Neural cell (in vitro differentiated cells): Measurements from ENCODE around the gene ACTN2. TPM values are rescaled to one million over a fixed set of nuclear protein-coding genes. Genes with fewer than 3 reads are reported as not detected.

ENCODE experiments used
- H2AFZ ChIP-seq: fragments of 200-600, 300-800 bp; sonication (generic), shearing (Covaris generic); 2 replicates; pipeline ENCODE4 v1.6.0; 2014; ENCODE audit warnings: low read depth, mild to moderate bottlenecking, antibody characterized with exemption, low read length, moderate library complexity
- H3F3A ChIP-seq: fragments of 200-600 bp; shearing (Covaris generic); 2 replicates; pipeline ENCODE4 v1.6.1; 2016; ENCODE audit warnings: mild to moderate bottlenecking, moderate library complexity, mixed read lengths, antibody characterized with exemption, low read length; ENCODE audit not compliant: insufficient read depth, poor library complexity, severe bottlenecking
- H3K27ac ChIP-seq: fragments of 200-600, 300-800 bp; sonication (generic), shearing (Covaris generic); 2 replicates; pipeline ENCODE4 v1.5.1; 2014; ENCODE audit warnings: mild to moderate bottlenecking, low read length, moderate library complexity
- H3K27me3 ChIP-seq: fragments of 300-800, 200-600 bp; sonication (generic), shearing (Covaris generic); 2 replicates; pipeline ENCODE4 v1.6.0; 2014; ENCODE audit warnings: mild to moderate bottlenecking, low read depth, low read length, moderate library complexity; ENCODE audit not compliant: insufficient read depth
- H3K36me3 ChIP-seq: fragments of 300-800, 200-600 bp; sonication (generic), shearing (Covaris generic); 2 replicates; pipeline ENCODE4 v1.5.1; 2014; ENCODE audit warnings: mild to moderate bottlenecking, antibody characterized with exemption, low read length, moderate library complexity; ENCODE audit not compliant: insufficient read depth
- H3K4me2 ChIP-seq: fragments of 300-800, 200-600 bp; sonication (generic), shearing (Covaris generic); 2 replicates; pipeline ENCODE4 v1.6.0; 2014; ENCODE audit warnings: mild to moderate bottlenecking, low read length
- H3K4me3 ChIP-seq: fragments of 300-800, 200-600 bp; sonication (generic), shearing (Covaris generic); 2 replicates; pipeline ENCODE4 v1.5.1; 2014; ENCODE audit warnings: mild to moderate bottlenecking, low read length, moderate library complexity
- H3K79me2 ChIP-seq: fragments of 200-600 bp; shearing (Covaris generic); replicated peaks from 2 replicates; pipeline ENCODE4 v1.6.0; 2014; ENCODE audit warnings: mild to moderate bottlenecking, low read length, moderate library complexity; ENCODE audit not compliant: insufficient read depth
- H3K9ac ChIP-seq: fragments of 300-800, 200-600 bp; sonication (generic), shearing (Covaris generic); 2 replicates; pipeline ENCODE4 v1.6.1; 2016; ENCODE audit warnings: mild to moderate bottlenecking, low read length, mixed read lengths
- H3K9me2 ChIP-seq: fragments of 200-600 bp; shearing (Covaris generic); 2 replicates; pipeline ENCODE4 v1.6.1; 2016; ENCODE audit warnings: mild to moderate bottlenecking, low read length, mixed read lengths; ENCODE audit not compliant: insufficient read depth
- H3K9me3 ChIP-seq: fragments of 200-600, 300-800 bp; sonication (generic), shearing (Covaris generic); 2 replicates; pipeline ENCODE4 v1.6.1; 2016; ENCODE audit warnings: mild to moderate bottlenecking, mixed run types, low read length, moderate library complexity, mixed read lengths
- H4K20me1 ChIP-seq: fragments of 200-600 bp; shearing (Covaris generic); 2 replicates; pipeline ENCODE4 v1.6.1; 2016; ENCODE audit warnings: mild to moderate bottlenecking, mixed run types; ENCODE audit not compliant: insufficient read depth
- CTCF ChIP-seq: fragments of 450-650 bp; IDR thresholded peaks from 2 replicates; pipeline ENCODE4 v1.5.1; 2014; ENCODE audit warnings: antibody characterized with exemption, mild to moderate bottlenecking, moderate library complexity; ENCODE audit not compliant: poor library complexity, severe bottlenecking
- EP300 ChIP-seq: fragments of 450-650 bp; conservative IDR thresholded peaks from 2 replicates; pipeline ENCODE4 v1.6.1; 2014; ENCODE audit warnings: antibody characterized with exemption, mild to moderate bottlenecking, moderate library complexity; ENCODE audit not compliant: poor library complexity, severe bottlenecking
- EZH2 ChIP-seq: fragments of 200-600, 300-800 bp; shearing (Covaris generic), sonication (generic); IDR thresholded peaks from 2 replicates; pipeline ENCODE4 v1.6.1; 2014; ENCODE audit warnings: antibody characterized with exemption, low read length, borderline replicate concordance, mild to moderate bottlenecking; ENCODE audit not compliant: insufficient read depth, poor library complexity, severe bottlenecking
- MXI1 ChIP-seq: fragments of 450-650 bp; conservative IDR thresholded peaks from 2 replicates; pipeline ENCODE4 v1.6.1; 2014; ENCODE audit warnings: antibody characterized with exemption, mild to moderate bottlenecking; ENCODE audit not compliant: poor library complexity, severe bottlenecking
- POLR2AphosphoS5 ChIP-seq: IDR thresholded peaks from 2 replicates; pipeline ENCODE4 v1.6.1; 2012
- RAD21 ChIP-seq: fragments of 450-650 bp; conservative IDR thresholded peaks from 2 replicates; pipeline ENCODE4 v1.6.1; 2014; ENCODE audit warnings: antibody characterized with exemption, mild to moderate bottlenecking, moderate library complexity
- REST ChIP-seq: IDR thresholded peaks from 2 replicates; pipeline ENCODE4 v1.6.1; 2012; ENCODE audit warnings: borderline replicate concordance
- SMC3 ChIP-seq: fragments of 450-650 bp; conservative IDR thresholded peaks from 2 replicates; pipeline ENCODE4 v1.6.1; 2014; ENCODE audit warnings: antibody characterized with exemption, mild to moderate bottlenecking, moderate library complexity; ENCODE audit not compliant: poor library complexity
- TAF1 ChIP-seq: IDR thresholded peaks from 2 replicates; pipeline ENCODE4 v1.6.1; 2012; ENCODE audit warnings: low read depth
- polyA plus RNA-seq: library from polyadenylated mRNA; depleted of rRNA; stranded (reverse); fragments of >200 nt; gene quantifications from 2 replicates; pipeline ENCODE4 v1.2.3, GENCODE V29; 2014

ACTN2 gene
- polyA plus RNA-seq, 1 donor from 2014 or later, result 6.1 TPM

GRCh38 chr1:236654957-236655356 is 31.3 kb upstream of the ACTN2 start:
- TF ChIP-seq TAF1 (no peak), POLR2AphosphoS5 (no peak), CTCF (no peak), MXI1 (no peak), REST (no peak), SMC3 (no peak), RAD21 (no peak), EZH2 (no peak), EP300 (no peak)
- H3K4me3 ChIP-seq, result no peak overlapping the region
- no peak overlapping the region for H3K4me2 ChIP-seq
- no peaks in the 10 kb centered on the region for H3K36me3 ChIP-seq
- no peaks in the 10 kb centered on the region for H4K20me1 ChIP-seq
- no peaks in the 10 kb centered on the region for H3F3A ChIP-seq
- H3K9me3 ChIP-seq, result no peaks in the 10 kb centered on the region
- H3K79me2 ChIP-seq, result no peaks in the 10 kb centered on the region
- H3K9me2 ChIP-seq, result no peaks in the 10 kb centered on the region
- no peaks in the 10 kb centered on the region for H3K27me3 ChIP-seq
- no peak overlapping the region for H3K9ac ChIP-seq
- H2AFZ ChIP-seq, result no peak overlapping the region
- no peak overlapping the region for H3K27ac ChIP-seq

DNA sequence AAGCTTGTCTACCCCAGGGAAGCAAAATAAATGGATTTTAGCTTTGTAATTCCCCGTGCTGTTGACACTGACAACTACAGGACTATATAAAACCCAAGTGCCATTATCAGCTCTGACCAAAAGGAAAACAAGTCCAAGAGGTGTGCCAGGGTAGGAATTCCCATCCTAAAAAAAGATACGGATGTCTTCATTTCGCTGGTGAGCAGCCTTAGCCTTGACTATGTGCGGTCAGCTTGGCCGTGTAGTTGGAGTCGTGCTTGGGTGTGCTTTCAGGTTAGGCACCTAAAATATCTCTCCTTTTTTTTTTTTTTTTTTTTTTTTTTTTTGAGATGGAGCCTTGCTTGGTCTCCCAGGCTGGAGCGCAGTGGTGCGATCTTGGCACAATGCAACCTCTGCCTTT is 28.9 kb upstream of the ACTN2 start:
- H3F3A ChIP-seq, result no peaks in the 10 kb centered on the region
- no peak overlapping the region for H3K4me2 ChIP-seq
- no peaks in the 10 kb centered on the region for H3K79me2 ChIP-seq
- H3K9me2 ChIP-seq, result no peaks in the 10 kb centered on the region
- H3K27me3 ChIP-seq, result no peaks in the 10 kb centered on the region
- no peak overlapping the region for H3K9ac ChIP-seq
- H3K9me3 ChIP-seq, result no peaks in the 10 kb centered on the region
- H2AFZ ChIP-seq, result no peak overlapping the region
- H3K36me3 ChIP-seq, result no peaks in the 10 kb centered on the region
- TF ChIP-seq CTCF, result no peak
- no peak for TF ChIP-seq TAF1
- no peak for TF ChIP-seq SMC3
- no peak for TF ChIP-seq RAD21
- TF ChIP-seq MXI1, result no peak
- no peak for TF ChIP-seq EZH2
- TF ChIP-seq EP300, result no peak
- no peak for TF ChIP-seq REST
- no peak overlapping the region for H3K27ac ChIP-seq
- no peaks in the 10 kb centered on the region for H4K20me1 ChIP-seq
- no peak overlapping the region for H3K4me3 ChIP-seq
